Upper lobe of right lung (tissue), 1 donor: ENCODE results near the gene NTM. TPM values are rescaled to one million over a fixed set of nuclear protein-coding genes. Genes with fewer than 3 reads are reported as not detected.

Experiments used
- ATAC-seq: fragments of 200-7000 bp; cut with Tn5 transposase; one replicate; pipeline ENCODE4 v1.9.1; 2020; ENCODE audit warnings: mild to moderate bottlenecking, moderate library complexity
- DNase-seq: peaks from one replicate; pipeline ENCODE4 v3.0.0-alpha.2; 2020
- H3K27ac ChIP-seq: fragments of 200-600 bp; one replicate; pipeline ENCODE4 v1.8.0; 2022
- H3K27me3 ChIP-seq: fragments of 200-600 bp; one replicate; pipeline ENCODE4 v1.8.0; 2022; ENCODE audit warnings: mild to moderate bottlenecking
- H3K36me3 ChIP-seq: fragments of 200-600 bp; one replicate; pipeline ENCODE4 v1.8.0; 2022
- H3K4me1 ChIP-seq: fragments of 200-600 bp; one replicate; pipeline ENCODE4 v1.8.0; 2022
- H3K4me3 ChIP-seq: fragments of 200-600 bp; one replicate; pipeline ENCODE4 v1.8.0; 2022; ENCODE audit warnings: mild to moderate bottlenecking
- H3K9me3 ChIP-seq: fragments of 200-600 bp; one replicate; pipeline ENCODE4 v1.8.0; 2022
- intact Hi-C: fragments of 100-400 bp; cut with DNase I; formaldehyde crosslinking; loops from one replicate; pipeline ENCODE4 v1.11.0; 2022
- total RNA-seq: library from RNA; stranded (reverse); fragmentation: NEBNext Ultra II Directional; extraction: Animal tissue kit (Norgen Biotek cat#: 25700); gene quantifications from one replicate; pipeline ENCODE4 v1.2.1, GENCODE V29; 2021
- TF ChIP-seq, protein P1 (sequence below): fragments of 200-600 bp; IDR thresholded peaks from one replicate; pipeline ENCODE4 v1.8.0; 2022; ENCODE audit warnings: antibody characterized with exemption
- donor health status: DM: no; HTN: yes; CAD: no; lungs with severe emphysema.

NTM gene
- total RNA-seq, 1 donor from 2014 or later = 3.7 TPM

DNA sequence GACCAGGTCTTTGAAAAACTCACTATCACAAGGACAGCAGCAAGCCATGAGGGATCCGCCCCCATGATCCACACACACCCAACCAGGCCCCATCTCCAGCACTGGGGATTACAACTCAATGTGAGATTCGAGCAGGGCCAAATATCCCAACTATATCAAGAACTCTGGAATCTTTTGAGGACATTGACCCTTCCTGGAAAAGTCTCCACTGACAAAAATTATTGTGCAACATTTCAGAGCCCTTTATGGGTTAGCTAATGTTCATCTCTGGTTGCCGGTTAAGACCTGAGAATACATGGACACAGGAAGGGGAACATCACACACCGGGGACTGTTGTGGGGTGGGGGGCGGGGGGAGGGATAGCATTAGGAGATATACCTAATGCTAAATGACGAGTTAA, 479.1 kb downstream of the NTM start:
- no peak for ATAC-seq
- TF ChIP-seq, protein P1, sequence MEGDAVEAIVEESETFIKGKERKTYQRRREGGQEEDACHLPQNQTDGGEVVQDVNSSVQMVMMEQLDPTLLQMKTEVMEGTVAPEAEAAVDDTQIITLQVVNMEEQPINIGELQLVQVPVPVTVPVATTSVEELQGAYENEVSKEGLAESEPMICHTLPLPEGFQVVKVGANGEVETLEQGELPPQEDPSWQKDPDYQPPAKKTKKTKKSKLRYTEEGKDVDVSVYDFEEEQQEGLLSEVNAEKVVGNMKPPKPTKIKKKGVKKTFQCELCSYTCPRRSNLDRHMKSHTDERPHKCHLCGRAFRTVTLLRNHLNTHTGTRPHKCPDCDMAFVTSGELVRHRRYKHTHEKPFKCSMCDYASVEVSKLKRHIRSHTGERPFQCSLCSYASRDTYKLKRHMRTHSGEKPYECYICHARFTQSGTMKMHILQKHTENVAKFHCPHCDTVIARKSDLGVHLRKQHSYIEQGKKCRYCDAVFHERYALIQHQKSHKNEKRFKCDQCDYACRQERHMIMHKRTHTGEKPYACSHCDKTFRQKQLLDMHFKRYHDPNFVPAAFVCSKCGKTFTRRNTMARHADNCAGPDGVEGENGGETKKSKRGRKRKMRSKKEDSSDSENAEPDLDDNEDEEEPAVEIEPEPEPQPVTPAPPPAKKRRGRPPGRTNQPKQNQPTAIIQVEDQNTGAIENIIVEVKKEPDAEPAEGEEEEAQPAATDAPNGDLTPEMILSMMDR = no peak

DNA sequence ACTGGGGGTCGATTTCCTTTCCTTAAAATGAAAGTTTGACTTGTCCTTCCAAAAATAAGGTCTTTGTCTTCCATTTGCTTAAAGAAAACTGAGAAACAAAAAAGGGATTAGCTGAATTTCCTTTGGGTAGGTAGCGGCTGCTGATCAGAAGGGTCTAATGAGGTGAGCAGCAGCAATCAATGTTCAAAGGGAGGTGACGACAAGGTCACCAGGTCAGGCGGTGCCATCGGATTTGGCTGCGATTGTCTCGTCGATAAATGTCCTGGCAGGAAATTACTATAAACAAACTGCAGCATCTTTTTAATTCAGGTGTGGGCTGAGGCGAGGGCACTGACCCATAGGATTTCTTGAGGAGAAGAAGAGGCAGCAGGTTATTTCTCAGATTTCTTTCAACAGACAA, 480.1 kb downstream of the NTM start:
- no peaks in the 10 kb centered on the region for H3K9me3 ChIP-seq
- TF ChIP-seq, protein P1 = no peak
- ATAC-seq (no peak), DNase-seq (no peak)
- H3K27me3 ChIP-seq = peaks cover 7% of the 10 kb centered on the region
- no peak overlapping the region for H3K4me3 ChIP-seq
- H3K27ac ChIP-seq = no peak overlapping the region
- H3K36me3 ChIP-seq = no peaks in the 10 kb centered on the region
- intact Hi-C loops = no loop called here
- no peaks in the 10 kb centered on the region for H3K4me1 ChIP-seq

More for the DNA sequence above, 479.1 kb downstream of the NTM start:
- Histone ChIP-seq H3K27ac (no peak overlapping the region), H3K36me3 (no peaks in the 10 kb centered on the region), H3K4me3 (no peak overlapping the region), H3K9me3 (no peaks in the 10 kb centered on the region), H3K4me1 (no peaks in the 10 kb centered on the region), H3K27me3 (peaks cover 7% of the 10 kb centered on the region)
- intact Hi-C loops = no loop called here
- DNase-seq = no peak

DNA sequence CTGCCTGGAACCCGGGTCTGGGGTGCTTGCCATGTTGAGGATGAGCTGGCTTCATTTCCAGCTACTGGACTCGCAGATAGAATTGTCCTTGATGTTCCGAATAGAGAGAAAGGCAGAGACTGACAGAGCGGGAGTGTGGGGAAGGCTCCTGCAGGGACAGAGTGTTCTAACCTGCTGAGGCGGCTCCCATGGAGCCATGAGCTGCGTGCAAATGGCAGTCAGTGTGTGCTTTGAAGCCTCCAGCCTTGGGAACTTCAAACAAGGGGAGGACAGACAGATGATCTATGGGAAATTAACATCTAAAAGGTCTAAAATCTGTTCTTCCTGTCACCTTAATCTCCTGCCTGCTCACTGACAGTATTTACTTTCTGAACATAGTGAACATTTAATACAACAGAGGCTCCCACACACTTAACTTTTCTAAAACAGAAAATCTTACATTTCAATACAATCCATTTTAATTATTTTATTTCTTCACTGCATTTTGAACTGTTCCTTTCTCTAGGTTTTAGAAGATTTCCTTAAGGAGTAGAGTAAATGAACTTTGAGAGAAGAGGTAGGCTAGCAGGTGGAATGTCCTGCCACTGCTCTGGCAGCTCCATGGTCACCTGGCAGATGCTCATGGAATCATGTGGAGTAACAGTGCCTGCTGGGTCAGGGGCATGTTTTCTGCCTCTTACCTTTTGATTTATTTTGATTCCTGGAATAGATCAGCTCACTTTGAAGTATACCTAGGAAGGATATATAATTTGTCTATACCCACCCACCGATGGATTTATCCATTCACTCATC, 481.7 kb downstream of the NTM start:
- Histone ChIP-seq H3K4me1 (no peaks in the 10 kb centered on the region), H3K9me3 (no peaks in the 10 kb centered on the region), H3K4me3 (no peak overlapping the region), H3K27ac (no peak overlapping the region), H3K27me3 (peaks cover 7% of the 10 kb centered on the region), H3K36me3 (no peaks in the 10 kb centered on the region)
- TF ChIP-seq, protein P1 = no peak
- DNase-seq (no peak), ATAC-seq (no peak)
- intact Hi-C loops = no loop called here

DNA sequence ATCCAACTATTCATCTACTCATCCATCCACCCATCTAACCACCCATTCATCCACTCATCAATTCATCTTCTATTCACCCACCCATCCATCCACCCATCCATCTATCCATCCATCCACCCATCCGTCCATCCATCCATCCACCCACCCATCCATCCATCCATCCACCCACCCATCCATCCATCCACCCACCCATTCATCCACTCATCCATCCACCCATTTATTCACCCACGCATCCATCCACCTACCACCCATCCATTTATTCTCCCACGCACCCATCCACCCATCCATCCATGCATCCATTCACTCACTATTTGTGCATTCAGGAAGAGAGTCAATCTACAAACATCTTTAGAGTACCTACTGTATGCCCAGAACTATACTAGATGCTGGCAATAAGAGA, 482.3 kb downstream of the NTM start:
- intact Hi-C loops = no loop called here
- no peaks in the 10 kb centered on the region for H3K4me1 ChIP-seq
- no peak overlapping the region for H3K27ac ChIP-seq
- no peaks in the 10 kb centered on the region for H3K9me3 ChIP-seq
- H3K36me3 ChIP-seq = no peaks in the 10 kb centered on the region
- TF ChIP-seq, protein P1 = no peak
- no peak for DNase-seq
- H3K4me3 ChIP-seq = no peak overlapping the region
- ATAC-seq = no peak
- H3K27me3 ChIP-seq = peaks cover under 1% of the 10 kb centered on the region

DNA sequence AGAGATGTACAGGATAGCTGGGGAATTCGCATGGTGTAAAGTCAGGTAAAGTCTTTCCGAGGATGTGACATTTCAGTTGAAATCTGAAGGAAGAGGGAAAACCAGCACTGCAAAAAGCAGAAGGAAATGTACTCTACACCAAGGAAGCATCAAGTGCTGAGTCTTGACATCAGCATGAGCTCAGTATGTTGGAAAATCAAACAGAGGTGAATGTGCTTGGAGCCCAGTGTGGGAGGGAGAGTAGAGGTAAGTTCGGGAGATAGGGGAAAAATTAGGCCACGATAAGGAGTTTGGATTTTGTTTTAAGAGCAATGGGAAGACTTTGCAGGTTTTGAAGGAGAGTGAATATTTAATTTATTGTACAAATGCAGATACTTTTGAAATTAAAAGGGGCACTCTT, 484.0 kb downstream of the NTM start:
- Histone ChIP-seq H3K27me3 (no peaks in the 10 kb centered on the region), H3K4me1 (no peaks in the 10 kb centered on the region), H3K36me3 (no peaks in the 10 kb centered on the region), H3K4me3 (no peak overlapping the region), H3K27ac (no peak overlapping the region), H3K9me3 (no peaks in the 10 kb centered on the region)
- TF ChIP-seq, protein P1 = no peak
- DNase-seq (no peak), ATAC-seq (no peak)
- intact Hi-C loops = no loop called here
